ENCODE results near the gene HELZ. TPM values are rescaled to one million over a fixed set of nuclear protein-coding genes. Genes with fewer than 3 reads are reported as not detected.

Gene HELZ, protein sequence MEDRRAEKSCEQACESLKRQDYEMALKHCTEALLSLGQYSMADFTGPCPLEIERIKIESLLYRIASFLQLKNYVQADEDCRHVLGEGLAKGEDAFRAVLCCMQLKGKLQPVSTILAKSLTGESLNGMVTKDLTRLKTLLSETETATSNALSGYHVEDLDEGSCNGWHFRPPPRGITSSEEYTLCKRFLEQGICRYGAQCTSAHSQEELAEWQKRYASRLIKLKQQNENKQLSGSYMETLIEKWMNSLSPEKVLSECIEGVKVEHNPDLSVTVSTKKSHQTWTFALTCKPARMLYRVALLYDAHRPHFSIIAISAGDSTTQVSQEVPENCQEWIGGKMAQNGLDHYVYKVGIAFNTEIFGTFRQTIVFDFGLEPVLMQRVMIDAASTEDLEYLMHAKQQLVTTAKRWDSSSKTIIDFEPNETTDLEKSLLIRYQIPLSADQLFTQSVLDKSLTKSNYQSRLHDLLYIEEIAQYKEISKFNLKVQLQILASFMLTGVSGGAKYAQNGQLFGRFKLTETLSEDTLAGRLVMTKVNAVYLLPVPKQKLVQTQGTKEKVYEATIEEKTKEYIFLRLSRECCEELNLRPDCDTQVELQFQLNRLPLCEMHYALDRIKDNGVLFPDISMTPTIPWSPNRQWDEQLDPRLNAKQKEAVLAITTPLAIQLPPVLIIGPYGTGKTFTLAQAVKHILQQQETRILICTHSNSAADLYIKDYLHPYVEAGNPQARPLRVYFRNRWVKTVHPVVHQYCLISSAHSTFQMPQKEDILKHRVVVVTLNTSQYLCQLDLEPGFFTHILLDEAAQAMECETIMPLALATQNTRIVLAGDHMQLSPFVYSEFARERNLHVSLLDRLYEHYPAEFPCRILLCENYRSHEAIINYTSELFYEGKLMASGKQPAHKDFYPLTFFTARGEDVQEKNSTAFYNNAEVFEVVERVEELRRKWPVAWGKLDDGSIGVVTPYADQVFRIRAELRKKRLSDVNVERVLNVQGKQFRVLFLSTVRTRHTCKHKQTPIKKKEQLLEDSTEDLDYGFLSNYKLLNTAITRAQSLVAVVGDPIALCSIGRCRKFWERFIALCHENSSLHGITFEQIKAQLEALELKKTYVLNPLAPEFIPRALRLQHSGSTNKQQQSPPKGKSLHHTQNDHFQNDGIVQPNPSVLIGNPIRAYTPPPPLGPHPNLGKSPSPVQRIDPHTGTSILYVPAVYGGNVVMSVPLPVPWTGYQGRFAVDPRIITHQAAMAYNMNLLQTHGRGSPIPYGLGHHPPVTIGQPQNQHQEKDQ (N-terminal part only)
- total RNA-seq (ENCODE audit: unreplicated experiment) = 47.4 TPM
- long read RNA-seq, partial matches to known transcripts = 1 of 5 reads
- long read RNA-seq, other reads (novel, unspliced or antisense) = 0 of 5 reads

- H3K27ac Mint-ChIP-seq (ENCODE audit: unreplicated experiment) = peak within 1 kb of the TSS; percentile 72
- no peaks in the 10 kb centered on the region for H3K36me3 Mint-ChIP-seq (ENCODE audit: unreplicated experiment)
- H3K9me3 Mint-ChIP-seq (ENCODE audit: unreplicated experiment) = no peaks in the 10 kb centered on the region
- H3K4me1 Mint-ChIP-seq (ENCODE audit: low read depth, unreplicated experiment) = peaks cover 5% of the 10 kb centered on the region
- TF ChIP-seq, protein P1, sequence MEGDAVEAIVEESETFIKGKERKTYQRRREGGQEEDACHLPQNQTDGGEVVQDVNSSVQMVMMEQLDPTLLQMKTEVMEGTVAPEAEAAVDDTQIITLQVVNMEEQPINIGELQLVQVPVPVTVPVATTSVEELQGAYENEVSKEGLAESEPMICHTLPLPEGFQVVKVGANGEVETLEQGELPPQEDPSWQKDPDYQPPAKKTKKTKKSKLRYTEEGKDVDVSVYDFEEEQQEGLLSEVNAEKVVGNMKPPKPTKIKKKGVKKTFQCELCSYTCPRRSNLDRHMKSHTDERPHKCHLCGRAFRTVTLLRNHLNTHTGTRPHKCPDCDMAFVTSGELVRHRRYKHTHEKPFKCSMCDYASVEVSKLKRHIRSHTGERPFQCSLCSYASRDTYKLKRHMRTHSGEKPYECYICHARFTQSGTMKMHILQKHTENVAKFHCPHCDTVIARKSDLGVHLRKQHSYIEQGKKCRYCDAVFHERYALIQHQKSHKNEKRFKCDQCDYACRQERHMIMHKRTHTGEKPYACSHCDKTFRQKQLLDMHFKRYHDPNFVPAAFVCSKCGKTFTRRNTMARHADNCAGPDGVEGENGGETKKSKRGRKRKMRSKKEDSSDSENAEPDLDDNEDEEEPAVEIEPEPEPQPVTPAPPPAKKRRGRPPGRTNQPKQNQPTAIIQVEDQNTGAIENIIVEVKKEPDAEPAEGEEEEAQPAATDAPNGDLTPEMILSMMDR (IDR thresholded peaks at IDR 0.05; ENCODE audit: partially characterized antibody, unreplicated experiment) = no peak
- peaks cover 3% of the 10 kb centered on the region for H3K27me3 Mint-ChIP-seq (ENCODE audit: unreplicated experiment)
- peak; percentile 63 for DNase-seq
- peak within 1 kb of the TSS; percentile 87 for H3K4me3 Mint-ChIP-seq (ENCODE audit: unreplicated experiment)
These were observed at the start of gene HELZ for GRCh38 chr17:67245073-67245693. Gene HELZ, minus strand, starts transcription at chr17:67245196. Its CDS starts 26,392 bp downstream, at chr17:67218804.

DNA sequence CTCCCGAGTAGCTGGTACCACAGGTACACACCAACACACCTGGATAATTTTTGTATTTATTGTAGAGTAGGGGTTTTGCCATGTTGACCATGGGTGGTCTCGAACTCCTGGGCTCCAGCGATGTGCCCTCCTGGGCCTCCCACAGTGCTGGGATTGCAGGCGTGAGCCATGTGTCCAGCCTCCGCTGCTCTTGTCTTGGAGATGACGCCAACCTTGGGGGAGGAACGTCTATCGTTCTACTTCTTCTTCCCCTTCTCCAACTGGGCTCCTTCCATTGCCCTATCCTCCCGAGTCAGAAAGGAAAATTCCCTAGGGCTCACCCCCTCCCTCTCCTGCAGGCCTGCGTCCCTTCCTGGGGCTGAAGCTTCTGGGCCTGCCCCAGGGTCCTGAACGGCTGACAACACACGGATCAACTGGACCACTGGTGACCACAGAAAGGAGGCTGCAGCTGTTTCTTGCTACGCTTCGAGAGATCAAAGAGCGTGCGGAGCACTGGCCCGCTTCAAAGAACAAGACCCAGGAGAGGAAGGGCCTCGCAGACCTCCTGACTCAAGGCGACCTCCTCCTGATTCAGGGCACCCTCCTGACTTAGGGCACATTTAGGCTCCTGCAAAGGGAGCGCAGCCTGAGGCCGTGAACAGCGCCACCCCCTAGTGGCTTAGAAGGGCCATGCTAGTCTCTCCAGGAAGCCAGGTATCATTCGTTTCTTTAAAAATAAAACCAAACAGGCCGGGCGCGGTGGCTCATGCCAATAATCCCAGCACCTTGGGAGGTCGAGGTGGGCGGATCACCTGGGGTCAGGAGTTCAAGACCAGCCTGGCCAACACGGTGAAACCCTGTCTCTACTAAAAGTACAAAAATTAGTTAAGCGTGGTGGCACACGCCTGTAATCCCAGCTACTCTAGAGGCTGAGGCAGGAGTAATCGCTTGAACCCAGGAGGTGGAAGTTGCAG, 48.5 kb upstream of the HELZ start:
- Mint-ChIP-seq H3K9me3 (ENCODE audit: unreplicated experiment) (no peaks in the 10 kb centered on the region), H3K27me3 (ENCODE audit: unreplicated experiment) (no peaks in the 10 kb centered on the region), H3K4me1 (ENCODE audit: low read depth, unreplicated experiment) (peaks cover 7% of the 10 kb centered on the region), H3K27ac (ENCODE audit: unreplicated experiment) (no peak overlapping the region), H3K4me3 (ENCODE audit: unreplicated experiment) (no peak overlapping the region), H3K36me3 (ENCODE audit: unreplicated experiment) (no peaks in the 10 kb centered on the region)
- DNase-seq = peak; percentile 60
- TF ChIP-seq, protein P1 (IDR thresholded peaks at IDR 0.05; ENCODE audit: partially characterized antibody, unreplicated experiment) = peak; percentile 70

- TF ChIP-seq, protein P1 (IDR thresholded peaks at IDR 0.05; ENCODE audit: partially characterized antibody, unreplicated experiment) = no peak
These were observed 45.8 kb upstream of the HELZ start for GRCh38 chr17:67290711-67291291.

GRCh38 chr17:67290244-67290643, 45.2 kb upstream of the HELZ start:
- TF ChIP-seq, protein P1 (IDR thresholded peaks at IDR 0.05; ENCODE audit: partially characterized antibody, unreplicated experiment) = no peak
- H3K27me3 Mint-ChIP-seq (ENCODE audit: unreplicated experiment) = no peaks in the 10 kb centered on the region
- H3K36me3 Mint-ChIP-seq (ENCODE audit: unreplicated experiment) = no peaks in the 10 kb centered on the region
- H3K9me3 Mint-ChIP-seq (ENCODE audit: unreplicated experiment) = no peaks in the 10 kb centered on the region
- peaks cover 7% of the 10 kb centered on the region for H3K4me1 Mint-ChIP-seq (ENCODE audit: low read depth, unreplicated experiment)
- no peak overlapping the region for H3K4me3 Mint-ChIP-seq (ENCODE audit: unreplicated experiment)
- H3K27ac Mint-ChIP-seq (ENCODE audit: unreplicated experiment) = no peak overlapping the region
- no peak for DNase-seq

More at GRCh38 chr17:67290711-67291291, 45.8 kb upstream of the HELZ start:
- Mint-ChIP-seq H3K4me3 (ENCODE audit: unreplicated experiment) (no peak overlapping the region), H3K27ac (ENCODE audit: unreplicated experiment) (no peak overlapping the region), H3K9me3 (ENCODE audit: unreplicated experiment) (no peaks in the 10 kb centered on the region), H3K36me3 (ENCODE audit: unreplicated experiment) (no peaks in the 10 kb centered on the region), H3K4me1 (ENCODE audit: low read depth, unreplicated experiment) (peaks cover 7% of the 10 kb centered on the region), H3K27me3 (ENCODE audit: unreplicated experiment) (no peaks in the 10 kb centered on the region)
- DNase-seq = no peak
